GM20431 (cell line): Measurements from ENCODE around the gene PDE9A.

Source experiments
- in situ Hi-C: fragments of 300-500 bp; cut with MseI, MboI; formaldehyde crosslinking; loops from one replicate; pipeline ENCODE4 v1.15.0; 2020; ENCODE audit warnings: low sequenced_read_pairs; ENCODE audit not compliant: unreplicated experiment

The PDE9A gene

DNA sequence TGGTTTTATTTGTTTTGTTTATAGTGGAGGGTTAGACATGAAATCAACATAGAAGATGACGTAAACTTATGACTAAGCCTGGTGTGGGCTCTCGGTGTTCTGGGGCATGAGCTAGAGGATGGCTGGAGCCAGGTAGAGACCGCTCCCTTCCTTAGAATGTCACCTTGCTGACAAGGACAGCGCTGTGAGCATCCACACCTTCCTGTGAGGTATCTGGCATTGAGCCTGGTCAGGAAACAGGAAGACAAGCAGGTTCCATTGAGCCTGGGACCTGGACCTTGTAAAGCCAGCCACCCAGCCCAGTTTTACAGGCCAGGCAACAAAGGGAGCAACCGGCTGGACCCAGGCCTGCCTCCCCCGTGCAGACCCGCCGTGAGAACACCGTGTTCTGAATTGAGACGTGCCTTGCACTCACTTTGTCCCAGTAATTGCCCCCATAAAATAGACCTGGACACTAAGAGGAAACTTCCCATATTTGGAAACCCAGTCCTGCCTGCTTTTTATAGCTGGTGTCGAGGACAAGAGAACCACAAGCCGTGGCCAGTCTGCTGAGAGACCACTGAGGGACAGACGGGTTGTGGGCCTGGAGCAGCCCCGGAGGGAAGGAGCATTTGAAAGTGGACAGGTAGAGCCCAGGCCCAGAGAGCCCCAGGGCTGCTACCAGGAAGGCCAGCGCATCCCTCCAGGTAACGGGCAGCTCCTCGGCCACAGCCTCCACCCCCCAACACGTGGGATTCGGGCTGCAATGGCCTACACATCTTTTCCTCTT, 78.0 kb downstream of the PDE9A start:
- in situ Hi-C loops: no loop called here

GRCh38 chr21:42732033-42732410, 78.6 kb downstream of the PDE9A start:
- in situ Hi-C loops: no loop called here

DNA sequence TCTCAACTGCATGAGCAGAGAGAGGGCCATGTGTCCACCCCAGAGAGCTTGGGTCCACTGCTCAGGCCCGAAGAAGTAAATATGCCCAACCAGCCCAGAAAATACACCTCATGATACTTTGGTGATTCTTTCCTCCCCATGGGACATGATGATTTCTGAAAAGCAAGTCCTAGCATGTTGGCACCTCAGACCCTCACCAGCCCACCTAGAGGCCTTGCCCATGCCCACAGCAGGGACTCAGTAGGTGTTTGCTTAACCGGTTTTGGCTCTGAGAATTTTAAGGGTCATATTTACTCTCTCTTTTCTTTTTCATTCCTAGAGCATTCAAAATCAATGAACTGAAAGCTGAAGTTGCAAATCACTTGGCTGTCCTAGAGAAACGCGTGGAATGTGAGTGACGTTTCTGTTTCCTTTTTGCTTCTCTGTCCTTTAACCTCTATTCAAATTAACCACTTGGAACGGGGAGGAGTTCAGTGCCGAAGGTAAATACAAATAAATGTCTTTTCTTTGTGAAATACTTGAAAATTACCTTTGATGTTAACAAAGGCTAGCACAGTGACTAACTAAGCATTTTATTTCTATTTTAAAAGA, 79.7 kb downstream of the PDE9A start:
- in situ Hi-C loops: no loop called here

GRCh38 chr21:42733874-42734273, 80.5 kb downstream of the PDE9A start:
- in situ Hi-C loops: no loop called here

DNA sequence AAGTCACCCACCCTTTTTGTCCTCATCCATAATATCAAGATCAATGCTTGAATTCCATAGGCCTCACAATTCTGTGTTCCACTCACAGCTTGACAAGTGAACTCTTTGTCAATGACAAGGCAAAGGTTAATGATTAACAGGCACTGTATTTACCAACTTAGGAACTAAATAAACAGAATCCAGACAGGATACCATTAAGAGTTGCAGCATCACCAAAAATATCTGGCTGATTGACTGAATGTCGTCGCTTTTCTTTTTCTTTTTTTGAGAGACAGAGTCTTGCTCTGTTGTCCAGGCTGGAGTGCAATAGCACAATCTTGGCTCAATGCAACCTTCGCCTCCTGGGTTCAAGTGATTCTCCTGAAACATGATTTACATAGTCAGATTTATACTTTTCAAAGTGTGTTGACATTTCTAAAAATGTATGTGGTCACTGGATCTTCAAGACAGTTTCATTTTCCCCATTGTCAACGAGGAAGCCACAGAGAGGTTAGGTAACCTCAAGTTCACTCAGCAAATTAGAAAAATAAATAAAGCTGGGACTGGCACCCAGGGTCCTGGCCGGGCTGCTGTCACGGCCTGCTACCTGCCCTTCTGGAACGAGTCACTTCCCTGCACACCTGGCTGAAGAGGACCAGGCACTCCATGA, 81.0 kb downstream of the PDE9A start:
- in situ Hi-C loops: no loop called here

GRCh38 chr21:42735061-42735460, 81.6 kb downstream of the PDE9A start:
- in situ Hi-C loops: no loop called here

GRCh38 chr21:42735944-42736343, 82.5 kb downstream of the PDE9A start:
- in situ Hi-C loops: no loop called here

- in situ Hi-C loops: no loop called here
Observed at GRCh38 chr21:42736646-42737350, 83.4 kb downstream of the PDE9A start.

- in situ Hi-C loops: no loop called here
Observed at GRCh38 chr21:42737951-42738590, 84.7 kb downstream of the PDE9A start.

DNA sequence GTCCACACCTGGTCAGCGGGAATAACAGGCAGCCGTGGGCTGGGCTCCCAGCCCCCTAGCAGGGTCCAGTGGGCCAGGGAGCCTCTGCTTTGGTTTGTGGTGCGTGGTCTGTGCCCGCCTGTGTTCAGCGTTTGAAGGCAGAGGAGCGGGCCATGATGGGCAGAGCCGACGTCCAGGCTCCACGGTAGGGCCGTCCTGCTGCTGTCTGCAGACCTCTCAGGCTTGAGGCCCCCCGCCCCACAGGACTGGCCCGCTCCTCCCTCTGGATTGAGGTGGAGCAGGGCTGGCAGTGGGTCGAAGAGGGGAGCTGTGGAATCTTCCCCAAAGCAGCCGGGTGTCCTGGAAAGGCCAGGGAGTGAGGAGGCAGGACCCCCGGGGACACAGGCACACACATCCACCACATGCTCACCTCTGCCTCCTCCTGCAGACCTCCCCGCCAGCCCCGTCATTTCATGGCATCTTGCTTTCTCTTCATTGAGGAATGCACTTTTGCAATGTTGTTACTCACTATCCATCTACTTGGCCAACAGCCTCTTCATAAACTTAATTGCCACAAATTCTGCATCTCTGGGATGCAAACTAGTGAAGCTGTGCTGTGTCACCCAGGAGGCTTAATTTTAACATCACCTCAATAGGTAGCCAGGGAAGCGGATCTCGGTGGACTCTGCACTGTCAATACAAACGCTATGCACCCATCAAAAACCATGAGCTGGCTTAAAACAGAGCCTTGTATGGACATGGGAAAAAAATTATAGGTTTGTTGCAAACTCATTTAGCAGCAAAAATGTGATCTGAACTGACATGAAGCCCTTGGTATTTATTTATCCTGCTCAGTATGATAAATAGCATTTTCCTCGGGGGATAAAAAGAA, 85.9 kb downstream of the PDE9A start:
- in situ Hi-C loops: no loop called here

DNA sequence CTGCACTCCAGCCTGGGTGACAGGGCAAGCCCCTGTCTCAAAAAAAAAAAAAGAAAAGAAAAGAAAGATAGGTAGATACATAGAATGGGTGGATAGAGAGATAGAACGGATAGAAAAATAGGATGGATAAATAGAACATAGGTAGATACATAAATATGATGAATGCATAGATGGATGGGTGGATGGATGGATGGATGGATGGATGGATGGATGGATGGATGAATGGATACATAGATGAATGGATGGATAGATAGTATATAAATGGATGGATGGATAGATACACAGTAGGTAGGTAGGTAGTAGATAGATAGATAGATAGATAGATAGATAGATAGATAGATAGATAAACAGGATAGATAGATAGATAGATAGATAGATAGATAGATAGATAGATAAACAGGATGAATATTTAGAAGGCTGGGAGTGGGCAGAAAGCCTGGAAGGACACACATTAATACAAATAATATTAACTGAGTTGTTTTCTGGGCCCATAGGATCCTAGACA, 87.0 kb downstream of the PDE9A start:
- in situ Hi-C loops: no loop called here

- in situ Hi-C loops: no loop called here
Observed at GRCh38 chr21:42741066-42741465, 87.6 kb downstream of the PDE9A start.

DNA sequence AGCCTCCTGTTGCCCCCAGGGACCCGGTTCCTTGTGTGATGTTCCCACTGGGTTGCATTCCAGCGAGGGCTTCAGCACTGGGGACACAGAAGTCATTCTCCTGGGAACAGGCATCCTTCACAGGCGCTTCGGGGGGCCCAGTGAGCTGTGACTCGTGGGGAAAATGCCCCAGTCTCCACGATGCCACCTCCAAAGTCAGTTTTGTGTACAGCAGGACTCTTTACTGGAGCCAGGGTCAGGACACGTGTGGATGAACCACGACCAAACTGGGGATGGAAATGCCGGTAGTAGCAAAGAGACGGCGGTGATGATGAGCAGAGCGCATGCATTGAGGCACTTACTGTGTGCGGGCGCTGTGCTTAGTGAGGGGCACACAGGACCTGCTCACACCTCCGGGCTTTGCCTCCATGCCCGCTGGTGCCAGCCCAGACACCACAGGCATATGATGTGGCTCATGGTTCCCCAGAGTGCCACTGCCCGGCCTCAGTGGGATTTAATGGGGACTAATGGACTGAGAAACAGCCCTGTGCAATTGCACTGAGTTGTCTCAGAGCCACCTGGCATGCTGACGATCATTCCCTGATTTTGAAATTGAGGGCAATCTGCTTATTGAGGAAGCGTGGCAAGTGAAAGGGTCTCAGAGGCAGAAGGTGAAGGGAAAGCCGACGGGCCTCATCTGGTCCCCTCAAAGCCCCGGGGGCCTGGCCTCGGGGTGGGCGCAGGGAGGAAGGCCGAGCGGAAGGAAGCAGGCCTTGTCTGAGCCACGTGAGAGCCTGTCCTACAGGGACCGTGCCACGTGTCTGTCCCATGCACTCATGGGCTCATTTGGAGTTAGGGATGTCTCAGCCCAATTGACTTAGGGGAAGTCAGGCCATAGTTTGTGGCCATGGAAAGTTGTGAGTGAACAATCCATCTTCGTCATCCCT, 91.4 kb downstream of the PDE9A start:
- in situ Hi-C loops: no loop called here

GRCh38 chr21:42745511-42746239, 92.3 kb downstream of the PDE9A start:
- in situ Hi-C loops: no loop called here

GRCh38 chr21:42746240-42746592, 92.8 kb downstream of the PDE9A start:
- in situ Hi-C loops: no loop called here

GRCh38 chr21:42746593-42747275, 93.3 kb downstream of the PDE9A start:
- in situ Hi-C loops: no loop called here

DNA sequence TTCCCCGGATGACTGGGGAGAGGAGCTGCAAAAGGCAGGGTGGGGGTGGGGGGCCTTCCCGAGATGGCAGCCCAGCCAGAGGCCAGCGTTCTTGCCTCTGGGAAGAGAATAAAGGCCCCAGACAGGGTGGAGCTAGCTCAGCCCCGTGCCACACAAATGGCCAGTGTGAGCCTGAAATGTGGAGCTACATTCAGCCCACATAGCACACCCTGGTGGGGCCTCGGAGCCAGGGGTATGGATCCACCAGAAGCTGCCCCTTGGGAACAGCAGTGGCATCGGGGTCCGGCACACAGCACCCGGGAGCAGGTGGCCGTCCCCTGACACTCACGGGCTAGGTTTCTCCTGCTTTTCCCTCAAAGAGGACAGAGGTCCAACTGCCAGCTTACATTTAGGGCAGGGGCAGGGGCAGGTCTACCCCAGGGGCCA, 93.9 kb downstream of the PDE9A start:
- in situ Hi-C loops: no loop called here
